HepG2 (cell line): ENCODE data around the gene TMCC1.
"Not testable (repeated sequence)": the region's sequence is repeated elsewhere in the genome, so short reads cannot be mapped to it uniquely, and the experiment has no call there.

Experiments
- RXRA ChIP-seq: sonication (generic); formaldehyde crosslinking; IDR thresholded peaks from 2 replicates; pipeline ENCODE4 v1.5.1; 2020; ENCODE audit warnings: missing genetic modification reagents
- ZNF510 ChIP-seq: sonication (generic); formaldehyde crosslinking; IDR thresholded peaks from 2 replicates; pipeline ENCODE4 v1.4.0; 2020; ENCODE audit warnings: low read depth, mild to moderate bottlenecking, missing genetic modification reagents

- not testable (repeated sequence) for TF ChIP-seq RXRA, ZNF510 (CRISPR knock-in tag)
Measured at GRCh38 chr3:129674798-129675123, 218.8 kb downstream of the TMCC1 start.
